ENCODE data around the gene UBE2D2.
"Not testable (repeated sequence)": the region's sequence is repeated elsewhere in the genome, so short reads cannot be mapped to it uniquely, and the experiment has no call there.

UBE2D2 gene

DNA sequence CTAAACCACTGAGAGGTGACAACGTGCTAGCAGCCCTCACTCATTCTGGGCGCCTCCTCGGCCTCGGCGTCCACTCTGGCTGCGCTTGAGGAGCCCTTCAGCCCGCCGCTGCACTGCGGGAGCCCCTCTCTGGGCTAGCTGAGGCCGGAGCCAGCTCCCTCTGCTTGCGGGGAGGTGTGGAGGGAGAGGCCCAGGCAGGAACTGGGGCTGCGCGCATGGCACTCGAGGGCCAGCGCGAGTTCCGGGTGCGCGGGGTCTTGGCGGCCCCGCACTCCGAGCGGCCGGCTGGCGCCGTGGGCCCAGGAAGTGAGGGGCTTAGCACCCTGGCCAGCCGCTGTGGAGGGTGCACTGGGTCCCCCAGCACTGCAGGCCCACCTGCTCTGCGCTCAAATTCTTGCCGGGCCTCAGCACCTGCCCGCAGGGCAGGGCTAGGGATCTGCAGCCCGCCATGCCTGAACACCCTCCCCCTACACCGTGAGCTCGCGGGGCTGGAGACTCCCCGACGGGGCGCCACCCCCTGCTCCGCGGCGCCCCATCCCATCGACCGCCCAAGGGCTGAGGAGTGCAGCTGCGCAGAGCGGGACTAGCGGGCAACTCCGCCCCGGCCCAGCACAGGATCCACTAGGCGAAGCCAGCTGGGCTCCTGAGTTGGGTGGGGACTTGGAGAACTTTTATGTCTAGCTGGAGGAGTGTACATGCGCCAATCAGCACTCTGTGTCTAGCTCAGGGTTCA, 11.8 kb upstream of the UBE2D2 start:
- DNase-seq, result no peak

DNA sequence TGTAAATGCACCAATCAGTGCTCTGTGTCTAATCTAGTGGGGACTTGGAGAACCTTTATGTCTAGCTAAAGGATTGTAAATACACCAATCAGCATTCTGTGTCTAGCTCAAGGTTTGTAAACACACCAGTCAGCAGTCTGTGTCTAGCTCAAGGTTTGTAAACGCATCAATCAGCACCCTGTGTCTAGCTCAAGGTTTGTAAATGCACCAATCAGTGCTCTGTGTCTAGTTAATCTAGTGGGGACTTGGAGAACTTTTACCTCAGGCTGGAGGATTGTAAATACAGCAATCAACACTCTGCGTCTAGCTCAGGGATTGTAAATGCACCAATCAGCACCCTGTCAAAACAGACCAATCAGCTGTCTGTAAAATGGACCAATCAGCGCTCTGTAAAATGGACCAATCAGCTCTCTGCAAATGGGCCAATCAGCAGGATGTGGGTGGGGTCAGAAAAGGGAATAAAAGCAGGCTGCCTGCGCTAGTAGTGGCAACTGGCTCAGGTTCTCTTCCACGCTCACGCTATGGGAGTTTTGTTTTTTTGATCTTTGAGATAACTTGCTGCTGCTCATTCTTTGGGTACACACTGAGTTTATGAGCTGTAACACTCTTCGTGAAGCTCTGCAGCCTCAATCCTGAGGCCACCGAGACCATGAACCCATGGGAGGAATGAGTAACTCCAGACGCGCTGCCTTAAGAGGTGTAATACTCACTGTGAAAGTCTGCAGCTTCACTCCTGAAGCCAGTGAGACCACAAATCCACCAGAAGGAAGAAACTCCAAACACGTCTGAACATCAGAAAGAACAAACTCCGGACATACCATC, 10.9 kb upstream of the UBE2D2 start:
- not testable (repeated sequence) for DNase-seq

DNA sequence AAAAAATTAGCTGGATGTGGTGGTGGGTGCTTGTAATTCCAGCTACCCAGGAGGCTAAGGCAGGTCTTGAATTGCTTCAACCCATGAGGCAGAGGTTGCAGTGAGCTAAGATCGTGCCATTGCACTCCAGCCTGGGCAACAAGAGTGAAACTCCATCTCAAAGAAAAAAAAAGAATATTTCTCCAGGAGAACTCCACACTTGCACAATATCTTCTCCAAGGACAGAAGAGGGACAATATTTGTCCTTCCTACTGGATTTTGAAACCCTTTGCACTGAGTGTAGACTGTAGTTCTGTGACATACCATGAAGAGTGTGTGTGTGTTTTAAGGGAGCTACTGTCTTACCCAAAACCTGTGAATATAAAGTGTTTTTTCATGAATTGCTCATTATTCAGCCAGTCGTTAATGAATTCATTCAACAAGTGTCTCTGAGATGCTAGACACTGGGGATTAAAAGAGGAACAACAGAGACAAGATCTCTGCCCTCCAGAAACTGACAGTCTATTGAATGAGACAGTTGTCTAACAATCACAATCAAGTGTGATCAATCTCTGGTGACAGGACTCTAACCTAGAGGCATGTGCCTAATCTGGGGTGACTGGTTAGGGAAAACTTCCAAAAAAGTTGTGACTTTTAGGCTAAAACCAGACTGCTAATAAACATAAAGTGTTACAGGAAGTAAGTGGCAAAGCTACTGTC, 9.8 kb upstream of the UBE2D2 start:
- DNase-seq, result peak; percentile 40

DNA sequence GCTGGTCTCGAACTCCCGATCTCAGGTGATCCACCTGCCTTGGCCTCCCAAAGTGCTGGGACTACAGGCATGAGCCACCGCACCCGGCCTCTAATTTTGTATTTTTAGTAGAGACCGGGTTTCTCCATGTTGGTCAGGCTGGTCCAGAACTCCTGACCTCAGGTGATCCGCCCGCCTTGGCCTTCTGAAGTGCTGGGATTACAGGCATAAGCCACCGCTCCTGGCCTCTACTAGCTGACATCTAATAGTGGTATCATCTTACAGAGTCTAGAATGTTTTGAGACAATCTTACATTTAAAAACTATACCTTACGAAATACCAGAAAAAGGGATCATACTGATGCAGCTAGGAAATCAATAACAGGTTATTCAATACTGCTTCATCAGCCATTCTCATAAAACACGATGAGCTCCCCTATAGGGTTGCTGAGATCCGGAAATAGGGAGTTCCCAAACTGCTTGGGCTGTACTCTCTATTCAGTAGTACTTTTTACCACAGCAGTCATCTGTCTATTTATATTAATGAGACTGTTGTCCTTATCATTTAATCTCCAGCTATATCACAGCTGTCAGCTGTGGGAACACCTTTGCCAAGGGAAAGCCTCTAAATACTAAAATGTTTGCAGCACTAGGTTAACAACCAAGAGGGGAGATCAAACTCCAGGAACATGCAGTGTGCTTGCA, 8.1 kb upstream of the UBE2D2 start:
- no peak for DNase-seq

DNA sequence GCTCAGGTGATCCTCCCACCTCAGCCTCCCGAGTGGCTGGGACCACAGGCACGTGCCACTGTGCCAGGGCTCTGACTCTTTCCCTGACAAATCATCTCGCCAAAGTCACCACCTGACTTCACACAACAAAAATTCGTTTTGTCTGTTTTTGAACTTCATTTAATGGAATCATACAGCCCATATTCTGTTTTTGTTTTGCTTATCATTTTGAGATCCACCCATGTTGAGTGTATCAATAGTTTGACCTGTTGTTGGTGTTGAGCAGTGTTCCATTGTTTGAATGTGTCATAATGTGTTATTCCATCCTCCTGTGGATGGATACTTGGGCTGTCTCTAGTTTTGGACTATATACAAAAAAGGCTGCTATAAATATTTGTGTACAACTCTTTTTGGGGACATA, 6.9 kb upstream of the UBE2D2 start:
- DNase-seq, result no peak

DNA sequence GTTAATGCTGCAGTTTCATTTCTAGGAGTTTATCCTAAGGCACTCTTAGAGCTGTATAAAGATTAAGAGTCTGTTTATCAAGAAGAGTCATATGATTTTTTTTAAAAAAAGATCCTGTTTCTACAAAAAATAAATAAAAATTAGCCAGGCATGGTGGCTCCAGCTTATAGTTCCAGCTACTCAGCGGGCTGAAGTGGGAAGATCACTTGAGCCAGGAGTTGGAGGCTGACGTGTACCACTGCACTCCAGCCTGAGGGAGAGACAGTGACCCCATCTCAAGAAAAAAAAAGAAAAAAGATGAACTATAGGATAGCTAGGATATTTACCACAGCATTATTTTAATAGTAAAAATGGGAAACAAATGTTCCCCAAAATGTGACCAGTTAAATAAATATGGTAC, 3.3 kb upstream of the UBE2D2 start:
- DNase-seq, result no peak

DNA sequence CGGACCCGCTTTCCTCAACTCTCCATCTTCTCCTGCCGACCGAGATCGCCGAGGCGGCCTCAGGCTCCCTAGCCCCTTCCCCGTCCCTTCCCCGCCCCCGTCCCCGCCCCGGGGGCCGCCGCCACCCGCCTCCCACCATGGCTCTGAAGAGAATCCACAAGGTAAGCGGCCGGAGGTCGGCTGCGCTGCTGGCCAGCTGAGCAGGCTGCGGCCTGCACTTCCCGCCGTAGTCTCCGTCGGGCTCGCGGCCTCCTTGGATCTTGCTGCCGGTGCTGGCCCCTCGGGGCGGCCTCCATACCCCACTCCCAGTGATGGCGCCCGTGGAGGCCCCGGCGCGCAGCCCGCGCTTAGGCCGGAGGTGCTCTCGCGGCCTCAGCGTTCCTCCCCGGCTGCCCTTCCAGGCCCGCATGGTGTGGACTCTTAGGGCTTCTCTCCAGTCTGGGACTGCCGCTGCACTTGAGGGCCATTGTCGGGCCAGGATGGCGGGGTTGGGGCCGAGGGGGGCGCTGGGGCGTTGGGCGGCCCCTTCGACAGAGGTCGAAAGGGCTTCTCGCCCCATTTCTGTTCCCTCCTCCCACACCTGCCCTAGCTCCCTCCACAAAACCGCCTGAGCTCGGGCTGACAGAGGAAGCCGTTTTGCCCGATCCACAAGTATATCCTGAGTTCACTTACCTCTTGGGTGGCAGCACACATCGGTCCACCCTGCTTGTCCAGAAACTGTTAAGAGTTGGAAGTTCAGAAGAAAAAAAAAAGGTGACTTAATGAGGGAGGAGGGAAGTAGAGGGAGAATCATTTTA, 714 bp downstream of the UBE2D2 start:
- DNase-seq, result peak; percentile 34

DNA sequence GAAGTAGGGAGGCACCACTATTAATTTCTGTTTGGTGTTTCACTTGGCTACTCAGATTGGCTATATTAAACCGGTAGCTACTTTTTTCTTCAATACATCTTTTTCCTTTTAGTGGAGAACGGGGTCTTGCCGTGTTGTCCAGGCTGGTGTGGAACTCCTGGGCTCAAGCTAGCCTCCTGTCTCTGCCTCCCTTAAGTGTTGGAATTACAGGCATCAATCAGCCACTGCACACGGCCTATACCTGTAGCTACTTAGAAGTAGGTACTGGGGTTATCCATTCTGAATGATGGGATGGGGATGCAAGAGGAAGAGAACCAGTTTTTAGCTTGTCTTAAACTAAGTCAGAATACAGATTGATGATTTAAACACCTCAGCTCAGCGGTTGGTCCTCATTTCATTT, 1.7 kb downstream of the UBE2D2 start:
- DNase-seq, result no peak

DNA sequence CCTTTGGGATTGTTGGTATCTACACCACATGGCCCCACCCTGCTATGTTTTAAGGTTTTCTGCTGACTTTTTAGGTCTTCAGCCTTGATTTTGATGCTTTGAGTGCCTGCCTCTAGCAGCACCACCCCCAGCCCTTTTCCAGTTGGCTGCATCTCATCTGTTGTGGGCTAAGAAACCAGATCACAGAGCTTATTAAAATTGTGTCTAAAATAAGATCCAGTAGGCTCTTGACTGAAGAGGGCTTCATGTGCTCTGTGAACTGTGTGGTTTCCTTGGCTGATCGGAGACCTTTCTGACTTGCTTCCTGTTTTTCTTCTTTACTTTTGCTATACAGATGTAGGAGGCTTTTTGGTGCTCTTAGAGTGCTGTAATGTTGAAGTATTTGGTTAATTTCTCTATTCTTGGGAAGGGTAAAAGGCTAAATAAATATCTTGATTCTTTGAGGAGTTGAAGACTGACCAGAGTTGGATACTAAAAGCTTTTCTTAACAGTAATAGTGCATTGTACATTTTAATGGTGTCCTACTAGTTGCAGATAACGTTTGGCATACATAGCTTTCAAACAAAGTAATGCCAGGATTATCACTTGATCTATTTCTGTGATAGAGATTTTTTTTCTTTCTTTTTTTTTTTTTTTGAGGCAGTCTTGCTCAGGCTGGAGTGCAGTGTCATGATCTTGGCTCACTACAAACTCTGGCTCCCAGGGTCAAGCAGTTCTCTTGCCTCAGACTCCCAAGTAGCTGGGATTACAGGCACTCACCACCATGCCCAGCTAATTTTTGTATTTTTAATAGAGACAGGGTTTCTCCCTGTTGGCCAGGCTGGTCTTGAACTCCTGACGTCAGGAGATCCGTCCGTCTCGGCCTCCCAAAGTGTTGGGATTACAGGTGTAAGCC, 4.5 kb downstream of the UBE2D2 start:
- peak; percentile 48 for DNase-seq

DNA sequence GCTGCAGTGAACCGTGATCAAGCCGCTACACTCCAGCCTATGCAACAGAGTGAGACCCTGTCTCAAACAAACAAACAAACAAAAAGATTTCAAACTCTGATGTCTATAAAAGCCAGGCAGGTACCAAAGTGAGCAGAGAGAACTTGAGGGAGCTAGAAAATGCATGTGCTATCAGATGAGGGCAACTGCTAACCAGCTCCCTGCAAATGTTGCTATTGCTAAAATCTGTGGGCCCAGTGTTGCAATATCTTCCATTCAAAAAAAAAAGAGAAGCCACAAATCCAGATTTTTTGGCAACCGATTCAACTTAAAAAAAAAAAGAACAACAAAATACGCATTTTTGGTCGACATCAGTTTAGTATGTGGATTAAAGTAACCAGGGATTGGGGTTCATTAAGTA, 5.5 kb downstream of the UBE2D2 start:
- peak; percentile 53 for DNase-seq

DNA sequence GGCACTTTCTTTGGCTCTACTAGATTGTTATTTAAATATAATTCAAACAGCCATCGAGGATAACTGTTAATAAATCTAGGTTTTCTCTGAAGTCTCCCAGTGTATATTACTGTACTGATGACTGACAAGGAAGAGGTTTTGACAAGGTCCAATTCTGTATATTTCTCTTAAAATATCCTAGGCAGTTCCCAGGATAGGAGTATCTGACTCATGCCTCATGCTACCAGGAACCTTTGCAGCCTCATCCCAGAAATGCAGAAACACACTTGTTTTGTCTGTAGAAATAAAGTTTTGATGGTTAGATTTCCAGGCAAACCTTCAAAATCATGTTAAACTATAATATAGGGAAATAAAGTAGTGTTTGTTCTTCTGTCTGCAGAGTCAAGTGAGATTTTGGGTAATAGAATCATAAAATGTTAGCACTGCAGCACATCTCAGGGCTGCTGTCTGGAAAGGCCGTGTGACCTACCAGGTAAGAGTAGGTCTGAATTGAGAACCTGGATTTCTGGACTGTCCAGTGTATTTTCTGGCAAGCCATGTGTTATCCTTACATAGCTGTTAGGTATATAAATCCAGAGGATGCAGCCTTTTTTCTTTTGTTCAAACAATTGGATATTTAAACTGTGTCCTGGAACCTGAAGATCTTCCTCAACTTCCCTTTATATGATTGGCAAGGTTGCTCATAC, 8.3 kb downstream of the UBE2D2 start:
- no peak for DNase-seq

DNA sequence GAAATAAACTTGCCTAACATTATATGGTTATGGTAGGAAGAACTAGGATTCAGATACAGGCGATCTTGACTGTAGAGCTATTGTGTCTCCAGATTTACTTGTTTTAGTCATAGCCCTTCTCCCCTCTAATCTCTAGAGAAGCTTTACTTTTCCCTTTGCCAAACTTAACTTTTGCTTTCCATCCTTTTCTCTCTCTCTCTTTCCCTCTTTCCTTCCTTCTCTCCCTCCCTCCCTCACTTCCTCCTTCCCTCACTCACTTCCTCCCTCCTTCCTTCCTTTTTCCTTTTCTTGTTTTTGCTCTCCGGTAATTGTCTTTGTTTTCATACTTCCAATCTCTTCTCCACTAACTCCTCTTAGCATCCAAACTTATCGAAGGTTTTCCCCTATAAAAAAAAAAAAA, 10.4 kb downstream of the UBE2D2 start:
- no peak for DNase-seq

DNA sequence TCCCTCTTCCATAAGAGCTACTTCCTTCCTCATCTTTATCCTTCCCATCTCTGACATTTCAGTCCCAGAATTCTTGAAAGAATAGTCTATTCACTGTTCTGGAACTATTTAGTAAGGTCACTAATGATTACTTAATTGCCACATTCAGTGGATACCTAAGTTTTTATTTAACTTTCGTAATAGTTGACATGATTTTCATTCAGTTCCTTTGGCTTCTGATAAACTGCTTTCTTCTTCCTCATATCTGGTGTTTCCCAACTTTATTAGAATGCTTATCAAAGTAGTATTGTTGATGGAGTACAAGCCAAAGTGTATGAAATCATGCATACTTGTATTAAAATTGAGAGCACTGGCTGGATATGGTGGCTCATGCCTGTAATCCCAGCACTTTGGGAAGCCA, 10.8 kb downstream of the UBE2D2 start:
- no peak for DNase-seq

DNA sequence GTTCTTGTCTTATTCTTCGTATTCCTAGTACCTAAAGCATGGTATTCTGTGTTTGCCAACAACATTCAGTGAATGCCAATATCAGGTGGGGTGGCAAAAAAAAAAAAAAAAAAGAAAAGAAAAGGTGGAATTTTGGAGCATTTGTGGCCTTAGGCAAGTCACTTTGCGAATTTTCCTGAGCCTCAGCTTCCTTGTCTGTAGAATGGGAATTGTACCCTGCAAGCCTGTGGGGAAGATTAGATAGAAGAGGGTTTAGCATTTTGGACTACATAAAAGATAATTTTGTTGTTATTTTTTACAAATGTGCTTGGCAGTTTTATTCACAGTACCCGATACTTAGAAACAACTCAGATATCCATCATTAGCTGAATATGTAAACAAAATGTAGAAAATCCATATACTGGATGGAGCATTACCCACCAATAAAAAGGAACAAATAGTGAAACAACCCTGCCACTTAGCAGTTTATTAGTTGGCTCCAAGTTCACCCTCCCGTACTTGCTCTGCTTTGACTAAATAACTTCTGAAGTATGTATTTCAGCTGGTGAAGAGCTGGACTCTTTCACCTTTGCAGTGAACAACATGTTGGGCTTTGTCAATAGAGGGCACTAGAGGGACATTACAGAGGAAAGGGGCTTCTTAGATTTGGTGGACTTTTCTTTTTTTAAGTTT, 13.6 kb downstream of the UBE2D2 start:
- peak; percentile 42 for DNase-seq

DNA sequence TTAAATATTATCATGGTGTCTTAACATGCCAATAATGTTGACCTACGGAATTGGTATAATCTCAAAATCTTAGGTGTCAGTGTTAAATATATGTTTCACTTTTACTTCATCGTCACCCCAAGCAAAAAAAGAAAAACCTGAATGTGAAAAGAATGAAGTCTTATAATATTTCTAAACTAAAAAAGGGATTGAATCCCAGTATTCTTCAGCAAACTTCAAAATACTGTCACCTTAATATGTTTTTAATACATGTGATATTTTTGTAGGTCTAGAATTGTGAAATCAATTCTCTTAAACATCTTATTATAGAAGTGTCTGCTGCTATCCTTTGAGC, 14.1 kb downstream of the UBE2D2 start:
- no peak for DNase-seq

DNA sequence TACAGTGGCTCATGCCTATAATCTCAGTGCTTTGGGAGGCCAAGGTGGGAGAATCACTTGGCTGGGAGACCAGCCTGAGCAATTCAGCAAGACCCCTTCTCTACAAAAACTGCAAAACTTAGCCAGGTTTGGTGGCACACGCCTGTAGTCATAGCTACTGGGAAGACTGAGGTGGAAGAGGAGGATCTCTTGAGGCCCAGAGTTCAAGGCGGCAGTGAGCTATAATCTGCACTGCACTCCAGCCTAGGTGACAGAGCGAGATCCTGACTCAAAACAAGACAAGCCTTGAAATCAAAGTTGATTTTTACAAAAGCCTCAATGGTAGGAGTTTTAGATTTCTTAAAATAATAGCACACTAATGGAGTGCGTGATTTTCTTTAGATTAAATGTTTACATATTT, 14.6 kb downstream of the UBE2D2 start:
- no peak for DNase-seq

DNA sequence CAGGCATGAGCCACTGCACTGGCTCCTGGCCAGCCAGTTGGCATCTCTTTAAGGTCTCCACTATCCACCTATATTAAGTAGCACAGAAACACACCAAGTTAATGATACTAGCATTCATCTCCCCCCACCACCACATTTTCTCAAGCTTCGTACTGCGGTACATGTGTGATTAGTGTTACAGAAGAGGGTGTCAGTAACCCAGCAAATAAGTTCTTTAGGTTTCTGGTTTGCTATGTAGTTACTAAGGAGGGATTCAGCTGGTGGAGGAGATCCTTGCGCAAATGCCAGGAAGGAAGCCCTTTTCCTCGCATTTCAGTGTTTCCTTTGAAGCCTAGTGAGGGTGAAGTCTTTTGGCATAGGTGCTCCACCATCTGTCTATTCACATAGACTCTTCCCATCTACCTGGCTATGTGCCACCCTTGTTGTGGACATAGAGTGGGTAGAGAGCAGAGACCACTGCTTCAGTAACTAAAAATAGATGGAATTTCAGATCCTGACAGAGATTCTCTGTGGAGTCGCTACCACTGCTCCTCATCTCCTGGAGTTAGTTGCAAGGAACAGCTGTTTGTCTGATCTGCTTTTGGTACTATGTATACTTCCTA, 16.7 kb downstream of the UBE2D2 start:
- no peak for DNase-seq

DNA sequence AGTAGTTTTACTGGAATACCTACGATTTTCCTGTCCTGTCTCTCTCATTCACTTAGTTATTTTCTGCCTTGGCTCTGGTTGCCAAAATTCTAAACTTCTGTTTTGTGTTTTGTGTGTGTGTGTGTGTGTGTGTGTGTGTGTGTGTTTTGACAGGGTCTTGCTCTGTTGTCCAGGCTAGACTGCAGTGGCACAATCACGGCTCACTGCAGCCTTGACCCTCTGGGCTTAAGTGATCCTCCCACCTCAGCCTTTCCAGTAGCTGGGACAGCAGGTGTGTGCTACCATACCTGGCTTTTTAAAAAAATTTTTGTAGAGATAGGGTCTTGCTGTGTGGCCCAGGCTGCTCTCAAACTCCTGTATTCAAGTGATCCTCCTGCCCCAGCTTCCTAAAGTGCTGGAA, 17.2 kb downstream of the UBE2D2 start:
- no peak for DNase-seq

DNA sequence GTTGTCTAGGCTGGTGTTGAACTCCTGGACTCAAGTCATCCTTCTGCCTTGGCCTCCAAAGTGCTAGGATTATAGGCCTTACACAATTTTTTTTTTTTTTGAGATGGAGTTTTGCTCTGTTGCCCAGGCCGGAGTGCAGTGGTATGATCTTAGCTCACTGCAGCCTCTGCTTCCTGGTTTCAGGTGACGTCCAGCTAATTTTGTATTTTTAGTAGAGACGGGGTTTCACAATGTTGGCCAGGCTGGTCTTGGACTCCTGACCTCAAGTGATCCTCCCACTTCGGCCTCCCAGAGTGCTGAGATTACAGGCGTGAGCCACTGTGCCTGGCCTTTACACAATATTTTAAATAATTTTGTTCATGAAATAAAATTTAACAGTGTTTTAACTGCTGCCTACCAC, 21.0 kb downstream of the UBE2D2 start:
- DNase-seq, result peak; percentile 9

DNA sequence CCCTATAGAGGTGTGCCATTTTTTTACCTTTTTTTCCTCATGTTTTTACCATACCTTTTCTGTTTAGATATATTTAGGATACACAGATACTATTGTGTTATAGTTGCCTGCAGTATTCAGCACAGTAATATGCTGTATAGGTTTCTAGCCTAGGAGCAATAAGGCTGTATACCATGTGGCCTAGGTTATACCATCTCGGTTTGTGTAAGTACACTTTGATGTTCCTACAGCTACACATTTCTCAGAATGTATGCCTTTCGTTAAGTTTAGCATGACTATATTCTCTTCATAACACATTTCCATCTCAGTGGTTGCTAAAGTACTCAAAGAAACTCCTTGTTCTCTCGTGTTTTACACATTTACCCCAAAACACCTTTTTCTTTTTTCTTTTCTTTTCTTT, 23.0 kb downstream of the UBE2D2 start:
- no peak for DNase-seq
